HG02610 (cell line): Measurements from ENCODE around the gene KLF12.

ENCODE experiments used
- ATAC-seq: cut with Tn5 transposase; IDR thresholded peaks from one replicate; pipeline ENCODE4 v1.9.1; 2021; ENCODE audit warnings: mild to moderate bottlenecking, moderate library complexity; ENCODE audit not compliant: unreplicated experiment

The KLF12 gene

GRCh38 chr13:74103970-74104555 is 30.1 kb downstream of the KLF12 start:
- no peak for ATAC-seq

- no peak for ATAC-seq
These were observed 31.0 kb downstream of the KLF12 start for GRCh38 chr13:74103196-74103595.

GRCh38 chr13:74102691-74103090 is 31.5 kb downstream of the KLF12 start:
- no peak for ATAC-seq

- no peak for ATAC-seq
These were observed 32.8 kb downstream of the KLF12 start for GRCh38 chr13:74101436-74101835.

GRCh38 chr13:74098077-74098476 is 36.1 kb downstream of the KLF12 start:
- ATAC-seq, result no peak

- ATAC-seq, result no peak
These were observed 37.1 kb downstream of the KLF12 start for GRCh38 chr13:74097116-74097515.

GRCh38 chr13:74093691-74094090 is 40.5 kb downstream of the KLF12 start:
- no peak for ATAC-seq

GRCh38 chr13:74092711-74093110 is 41.5 kb downstream of the KLF12 start:
- no peak for ATAC-seq

- no peak for ATAC-seq
These were observed 43.2 kb downstream of the KLF12 start for GRCh38 chr13:74090869-74091605.

- no peak for ATAC-seq
These were observed 43.8 kb downstream of the KLF12 start for GRCh38 chr13:74090397-74090796.

- ATAC-seq, result no peak
These were observed 46.8 kb downstream of the KLF12 start for GRCh38 chr13:74087357-74087756.
